Measurements from ENCODE around the gene MECP2.
"Not testable (repeated sequence)": the region's sequence is repeated elsewhere in the genome, so short reads cannot be mapped to it uniquely, and the experiment has no call there.

MECP2 gene

DNA sequence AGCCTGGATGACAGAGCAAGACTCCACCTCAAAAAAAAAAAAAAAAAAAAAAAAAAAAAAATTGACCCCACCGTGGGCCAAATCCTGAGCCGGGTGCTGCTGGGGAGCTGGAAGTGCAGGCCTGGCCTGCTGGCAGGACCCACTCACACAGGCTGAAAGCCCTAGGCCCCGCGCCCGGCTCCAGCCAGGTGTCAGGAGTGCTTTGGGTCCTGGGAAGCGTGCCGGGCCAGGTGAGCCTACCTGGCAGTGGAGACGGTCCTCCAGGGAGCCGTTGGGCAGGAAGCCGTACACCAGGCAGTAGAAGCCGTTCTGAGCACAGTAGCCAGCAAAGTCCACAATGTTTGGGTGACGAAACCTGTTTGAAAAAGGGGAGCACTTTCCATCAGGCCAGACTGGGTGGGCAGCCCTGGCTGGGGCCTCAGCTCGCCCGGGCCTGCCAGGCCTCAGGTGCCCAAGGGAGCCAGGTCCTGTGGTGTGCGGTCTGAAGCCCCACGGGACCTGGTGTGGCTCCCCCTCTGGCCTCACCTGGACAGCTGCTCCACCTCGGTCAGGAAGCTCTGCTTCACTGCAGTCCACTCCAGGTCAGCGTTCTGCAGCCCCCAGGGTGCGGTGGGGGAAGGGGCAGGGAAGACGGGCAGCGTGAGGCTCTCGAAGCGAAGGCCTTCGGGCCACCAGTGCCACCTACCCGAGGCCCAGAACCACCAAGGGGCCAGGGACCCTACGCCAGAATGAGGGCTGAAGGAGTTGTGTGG lies 79.6 kb downstream of the MECP2 start:
- DNase-seq (ENCODE audit: low read depth, low spot score): no peak

DNA sequence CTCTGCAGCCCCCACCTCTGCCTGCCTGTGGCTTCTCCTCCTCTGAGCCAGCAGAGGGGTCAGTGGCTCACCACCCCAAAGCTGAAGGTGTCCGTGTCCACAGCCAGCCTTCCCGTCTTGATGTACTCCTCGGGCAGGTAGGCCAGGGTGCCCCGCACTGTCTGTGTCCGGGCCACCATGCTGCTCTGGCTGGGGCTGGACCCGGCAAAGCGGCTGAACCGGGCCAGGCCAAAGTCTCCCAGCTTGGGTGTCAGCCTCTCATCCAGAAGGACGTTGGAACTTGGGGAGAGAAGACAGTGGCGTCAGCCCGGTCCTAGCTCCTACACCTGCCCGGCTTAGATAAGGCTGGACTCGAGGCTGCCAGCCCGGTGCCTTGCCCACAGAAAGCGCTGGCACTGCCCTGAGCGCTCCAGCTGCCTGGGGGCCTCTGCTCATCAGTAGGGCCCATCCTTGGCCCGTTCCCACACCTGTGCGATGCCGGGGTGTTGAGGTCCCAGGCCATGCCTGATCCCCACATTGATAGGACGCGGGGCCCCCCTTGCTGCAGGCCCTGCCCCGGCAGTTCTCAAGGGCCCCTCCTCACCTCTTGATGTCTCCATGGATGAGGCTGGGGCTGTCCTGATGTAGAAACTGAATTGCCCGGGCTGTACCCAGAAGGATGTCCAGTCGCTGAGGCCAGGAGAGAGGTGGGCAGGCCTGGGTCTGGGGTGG lies 81.0 kb downstream of the MECP2 start:
- no peak for DNase-seq (ENCODE audit: low read depth, low spot score)

DNA sequence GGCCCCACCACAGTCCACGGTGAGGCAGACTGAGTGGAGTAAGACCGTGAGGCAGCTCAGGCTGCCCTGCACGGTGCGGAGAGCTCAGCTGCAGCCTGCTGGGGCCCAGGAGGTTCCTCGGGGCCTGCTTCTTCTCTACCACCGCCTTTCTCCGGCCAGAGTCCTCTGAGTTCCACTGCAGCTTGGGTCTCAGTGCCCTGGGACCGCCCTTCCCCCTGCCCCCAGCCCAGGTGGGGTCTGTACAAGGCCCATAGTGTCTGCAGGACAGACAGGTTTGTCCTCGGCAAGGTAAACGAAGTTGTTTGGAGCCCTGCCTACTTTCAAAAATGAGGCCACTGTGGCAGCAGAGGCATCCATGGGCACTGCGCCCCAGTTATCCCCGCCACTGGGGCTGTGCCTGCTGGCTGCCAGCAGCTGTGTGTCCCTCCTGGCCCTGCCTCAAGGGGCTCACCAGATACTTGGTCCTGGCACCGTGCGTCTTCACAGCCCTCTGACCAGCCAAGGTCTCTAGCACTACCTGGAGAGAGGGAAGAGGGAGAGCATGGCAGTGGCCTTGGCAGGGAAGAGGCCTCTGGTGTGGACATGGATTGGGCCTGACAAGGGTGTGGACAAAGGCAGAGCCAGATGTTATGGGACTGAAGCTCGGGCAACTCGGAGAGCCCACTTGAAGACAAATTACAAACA lies 81.8 kb downstream of the MECP2 start:
- no peak for DNase-seq (ENCODE audit: low read depth, low spot score)

DNA sequence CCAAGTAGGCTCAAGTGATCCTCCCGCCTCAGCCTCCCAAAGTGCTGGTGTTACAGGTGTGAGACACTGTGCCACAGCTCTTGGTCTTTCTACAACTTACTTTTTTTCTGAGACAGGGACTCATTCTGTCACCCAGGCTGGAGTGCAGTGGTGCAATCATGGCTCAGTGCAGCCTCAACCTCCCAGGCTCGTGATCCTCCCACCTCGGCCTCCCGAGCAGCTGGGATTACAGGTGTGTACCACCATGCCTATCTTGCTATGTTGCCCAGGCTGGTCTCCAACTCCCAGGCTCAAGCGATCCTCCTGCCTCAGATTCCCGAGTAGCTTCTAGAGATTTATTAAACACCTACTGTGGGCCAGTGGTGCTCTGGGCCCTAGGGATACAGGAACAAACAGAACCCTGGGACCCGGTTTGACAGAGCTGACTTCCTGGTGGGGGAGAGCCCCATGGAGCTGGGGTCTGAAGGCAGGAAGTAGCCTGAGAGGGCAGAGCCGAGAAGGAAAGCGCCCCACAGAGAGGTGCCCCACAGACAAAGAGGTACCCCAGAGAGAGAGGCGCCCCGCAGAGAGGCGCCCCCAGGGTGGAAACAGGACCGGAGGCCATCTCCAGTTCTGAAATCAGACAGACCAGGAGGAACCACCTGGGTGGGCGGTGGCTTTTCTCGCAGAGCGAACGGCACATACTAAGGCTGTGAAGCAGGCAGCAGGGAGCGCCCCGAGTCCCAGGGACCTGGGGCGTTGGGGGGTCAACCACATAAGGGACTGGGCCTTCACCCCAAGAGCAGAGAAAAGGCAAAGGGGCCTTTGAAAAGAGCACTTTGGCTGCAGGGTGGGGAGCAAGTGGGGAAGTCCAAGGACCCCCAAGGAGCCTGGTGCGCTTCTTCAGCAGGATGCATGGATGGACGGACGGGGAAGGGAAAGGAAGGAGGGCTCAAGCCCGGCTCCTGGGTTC lies 82.8 kb downstream of the MECP2 start:
- no peak for DNase-seq (ENCODE audit: low read depth, low spot score)

DNA sequence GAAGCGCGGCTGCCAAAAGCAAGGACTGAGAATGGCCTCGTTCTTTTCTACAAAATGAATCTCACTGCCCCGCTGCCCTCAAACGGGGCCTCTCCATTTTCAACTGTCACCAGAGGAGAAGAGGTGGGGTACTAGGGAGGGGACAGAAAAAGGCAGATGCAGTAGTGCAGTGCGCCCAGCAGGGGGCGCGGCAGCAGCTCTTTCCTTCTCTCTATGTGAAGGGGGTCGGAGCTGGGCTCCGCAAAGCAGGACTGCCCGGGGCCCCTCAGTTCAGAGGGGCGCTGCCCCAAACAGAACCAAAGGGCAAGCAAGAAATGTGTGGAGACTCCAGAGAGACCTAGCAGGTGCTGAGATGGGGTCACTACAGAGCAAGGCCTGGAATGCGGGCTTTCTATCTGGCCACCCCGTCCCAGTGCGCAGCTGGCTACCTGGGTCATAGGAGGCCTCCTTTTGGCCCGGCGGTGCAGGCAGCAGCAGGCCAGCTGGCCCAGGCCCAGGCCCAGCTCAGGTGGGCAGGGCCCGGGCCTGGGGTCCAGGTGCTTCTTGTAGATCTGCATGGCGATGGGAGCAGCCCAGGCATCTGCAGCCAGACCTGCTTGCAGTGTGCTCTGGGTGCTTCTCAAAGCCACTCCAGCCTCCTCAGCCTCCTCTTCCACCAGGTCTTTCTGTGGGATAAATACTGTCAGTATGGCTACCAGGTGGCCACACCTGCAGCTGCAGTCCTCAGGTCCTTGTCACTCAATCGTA lies 83.7 kb downstream of the MECP2 start:
- DNase-seq (ENCODE audit: low read depth, low spot score): no peak

DNA sequence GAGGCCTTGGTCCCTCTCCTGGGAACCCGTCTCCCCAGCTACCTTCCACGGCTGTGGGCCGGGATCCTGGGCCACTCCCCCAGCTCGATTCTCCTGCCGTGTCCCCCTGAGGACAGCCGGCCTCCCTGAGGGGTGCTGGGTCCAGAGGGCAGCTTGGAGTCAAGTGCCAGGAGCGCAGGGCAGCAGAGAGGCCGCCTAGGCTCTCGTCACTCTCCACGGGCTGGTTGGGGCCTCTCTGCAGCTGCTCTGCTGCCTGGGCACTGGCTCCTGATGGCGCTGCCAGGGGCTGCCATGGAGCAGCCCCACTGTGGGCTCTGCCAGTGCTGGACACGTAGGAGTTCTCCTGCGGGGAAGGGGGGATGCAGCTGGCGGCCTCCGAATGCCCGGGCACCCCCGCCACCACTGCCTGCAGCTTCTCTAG lies 84.5 kb downstream of the MECP2 start:
- DNase-seq (ENCODE audit: low read depth, low spot score): no peak

DNA sequence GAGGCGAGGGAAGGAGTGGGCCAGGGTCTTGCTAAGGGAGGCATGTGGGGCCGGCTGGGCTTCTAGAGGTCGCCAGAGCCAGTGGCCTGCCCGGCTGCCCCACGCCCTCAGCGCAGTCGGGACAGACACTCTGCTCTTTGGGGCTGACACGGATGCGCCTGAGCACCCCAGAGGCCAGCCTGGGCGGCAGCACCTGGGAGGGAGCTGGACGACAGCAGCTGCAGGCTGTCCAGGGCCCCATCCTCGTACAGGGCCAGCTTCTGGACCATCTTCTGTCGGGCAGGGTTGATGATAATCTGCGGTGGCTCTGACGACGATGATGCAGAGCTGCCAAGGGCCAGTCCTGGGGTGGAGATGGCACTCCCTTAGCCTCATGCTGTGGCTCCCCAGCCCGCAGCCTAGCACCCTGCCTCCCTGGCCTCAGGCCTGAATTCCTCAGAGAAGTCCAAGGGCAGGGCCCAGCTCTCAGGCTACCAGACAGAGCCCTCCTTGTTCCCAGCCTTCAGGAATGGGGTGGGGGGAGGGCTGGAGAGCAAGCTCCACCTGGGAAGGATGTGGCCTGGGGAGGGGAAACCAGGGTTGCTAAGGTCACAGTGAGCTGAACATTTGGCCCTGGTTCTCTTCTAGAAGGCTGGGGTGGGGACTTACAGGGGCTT lies 85.1 kb downstream of the MECP2 start:
- DNase-seq (ENCODE audit: low read depth, low spot score): no peak

DNA sequence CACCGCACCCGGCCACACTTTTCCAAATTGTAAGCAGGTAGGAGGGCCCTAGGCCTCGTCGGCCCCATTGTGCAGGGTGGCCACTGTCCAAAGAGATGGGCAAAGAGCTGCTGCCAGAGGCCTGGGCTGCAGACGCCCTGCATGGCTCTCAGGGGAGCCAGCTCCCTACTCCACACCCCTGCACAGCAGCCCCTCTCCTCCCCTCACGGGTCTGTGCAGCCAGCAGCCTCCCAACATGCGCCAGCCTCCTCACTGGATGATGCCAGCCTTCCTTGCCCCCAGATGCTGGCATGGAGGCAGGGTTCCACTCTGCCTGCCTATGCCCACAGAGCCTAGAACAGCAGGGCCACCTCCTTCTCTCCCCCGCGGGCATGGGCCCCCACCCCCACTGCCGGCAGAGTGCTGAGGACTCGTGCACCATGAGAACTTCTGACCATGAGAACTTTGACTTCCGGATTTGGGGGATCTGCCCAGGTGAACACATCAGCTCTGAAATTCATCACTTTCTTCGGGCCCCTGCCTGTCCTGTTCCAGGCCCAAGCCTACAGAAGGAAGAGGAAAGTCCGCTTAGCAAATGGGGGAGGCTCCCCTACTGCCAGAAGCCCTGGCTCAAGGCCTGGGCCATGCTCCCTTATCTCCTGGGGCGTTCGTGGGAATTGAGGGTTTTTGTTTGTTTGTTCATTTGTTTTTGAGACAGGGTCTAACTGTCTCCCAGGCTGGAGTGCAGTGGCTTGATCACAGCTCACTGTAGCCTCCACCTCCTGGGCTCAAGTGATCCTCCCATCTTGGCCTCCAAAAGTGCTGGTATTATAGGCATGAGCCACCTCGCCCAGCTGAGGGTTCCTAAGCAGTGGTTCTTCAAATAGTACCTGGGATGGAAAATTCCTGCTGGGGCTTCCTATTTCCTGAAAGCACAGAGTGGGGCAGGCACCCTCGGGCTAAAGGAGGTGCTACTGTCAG lies 85.9 kb downstream of the MECP2 start:
- no peak for DNase-seq (ENCODE audit: low read depth, low spot score)

DNA sequence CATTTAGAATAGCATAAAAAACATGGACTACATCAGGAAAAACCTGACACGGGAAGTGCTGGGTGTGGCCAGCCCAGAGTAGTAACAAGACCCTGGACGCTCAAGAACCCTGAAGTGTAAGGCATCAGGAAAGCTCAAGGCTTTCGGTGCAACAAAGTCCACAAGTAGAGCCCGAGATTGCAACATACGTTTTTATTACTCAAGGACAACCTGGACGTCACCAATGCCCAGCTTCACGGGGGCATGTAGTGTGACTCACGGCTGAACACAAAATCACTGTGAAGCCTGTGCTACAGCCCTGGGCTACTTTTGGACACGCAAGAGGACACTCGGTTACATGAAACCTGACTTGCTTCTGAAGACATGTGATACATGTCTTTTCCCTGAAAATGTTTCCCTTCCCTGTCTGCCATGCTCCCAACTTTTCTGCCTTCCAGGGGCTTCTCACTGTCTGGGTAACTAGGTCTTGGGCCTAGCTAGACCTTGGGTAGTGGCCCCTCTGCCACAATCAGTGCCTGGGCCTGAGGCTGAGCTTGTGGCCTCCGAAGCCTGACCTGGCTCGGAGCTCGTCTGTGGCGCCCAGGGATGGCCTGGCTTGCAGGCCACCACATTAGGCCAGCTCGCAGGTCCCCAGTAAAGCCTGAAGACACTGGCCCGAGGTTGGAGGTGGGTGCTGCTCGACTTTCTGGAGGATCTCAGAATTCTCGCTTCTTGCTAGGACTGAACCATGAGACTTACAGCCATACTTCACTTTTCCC lies 87.0 kb downstream of the MECP2 start:
- no peak for DNase-seq (ENCODE audit: low read depth, low spot score)

DNA sequence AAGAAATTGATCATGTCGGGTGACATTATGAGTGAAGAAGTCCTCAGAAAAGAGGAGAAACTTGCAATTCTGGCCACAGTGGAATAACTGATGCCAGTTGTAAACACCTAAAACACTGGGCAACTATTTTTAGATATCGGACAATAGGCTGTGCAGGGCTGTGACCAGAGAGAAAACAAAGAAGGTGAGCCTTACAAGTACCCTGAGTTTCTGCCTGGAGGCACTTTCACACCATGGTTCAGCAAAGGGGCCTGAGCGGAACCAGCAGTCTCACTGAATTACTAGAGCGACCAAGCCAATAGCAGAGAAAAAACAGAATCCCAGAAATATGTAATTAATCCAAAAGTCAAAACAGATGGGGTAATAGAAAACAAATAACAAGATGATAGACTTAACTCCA lies 89.0 kb downstream of the MECP2 start:
- DNase-seq (ENCODE audit: low read depth, low spot score): no peak

DNA sequence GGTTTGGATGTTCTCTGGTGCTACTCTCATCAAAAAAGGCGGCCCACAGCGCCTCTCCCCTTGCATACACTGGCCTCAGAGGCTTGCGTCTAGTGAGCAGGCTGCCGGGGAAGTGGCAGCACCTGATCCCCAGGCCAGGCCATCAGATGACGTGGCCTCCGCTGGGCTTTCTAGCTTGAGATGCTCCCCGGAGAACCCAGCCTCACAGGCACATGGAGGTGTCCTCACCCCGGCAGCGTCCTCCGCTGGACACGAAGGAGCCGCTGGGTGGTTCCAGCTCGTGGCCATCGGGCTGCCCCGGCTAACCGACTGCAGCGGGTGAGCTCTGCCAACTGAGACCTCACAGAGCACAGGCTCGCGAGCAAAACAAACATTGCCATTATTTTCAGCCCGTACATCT lies 90.6 kb downstream of the MECP2 start:
- DNase-seq (ENCODE audit: low read depth, low spot score): no peak

DNA sequence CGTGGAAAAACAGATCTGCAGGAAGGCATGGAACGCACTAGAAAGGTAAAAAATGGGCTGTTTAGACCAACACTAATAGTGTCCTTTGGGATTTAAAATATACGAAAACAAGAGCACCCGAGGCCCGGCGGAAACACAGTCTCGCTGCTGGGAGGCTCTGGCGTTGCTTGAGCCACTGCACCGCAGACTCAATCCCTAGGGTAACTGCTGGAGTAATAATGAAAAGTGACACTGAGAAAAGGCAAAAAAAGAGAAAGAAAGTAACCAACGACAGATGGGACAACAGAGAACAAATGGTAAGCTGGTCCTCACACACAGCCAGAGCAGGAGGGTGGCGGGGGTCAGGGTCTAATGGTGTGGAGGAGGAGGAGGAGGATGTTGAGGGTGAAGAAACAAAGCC lies 93.2 kb downstream of the MECP2 start:
- DNase-seq (ENCODE audit: low read depth, low spot score): no peak

DNA sequence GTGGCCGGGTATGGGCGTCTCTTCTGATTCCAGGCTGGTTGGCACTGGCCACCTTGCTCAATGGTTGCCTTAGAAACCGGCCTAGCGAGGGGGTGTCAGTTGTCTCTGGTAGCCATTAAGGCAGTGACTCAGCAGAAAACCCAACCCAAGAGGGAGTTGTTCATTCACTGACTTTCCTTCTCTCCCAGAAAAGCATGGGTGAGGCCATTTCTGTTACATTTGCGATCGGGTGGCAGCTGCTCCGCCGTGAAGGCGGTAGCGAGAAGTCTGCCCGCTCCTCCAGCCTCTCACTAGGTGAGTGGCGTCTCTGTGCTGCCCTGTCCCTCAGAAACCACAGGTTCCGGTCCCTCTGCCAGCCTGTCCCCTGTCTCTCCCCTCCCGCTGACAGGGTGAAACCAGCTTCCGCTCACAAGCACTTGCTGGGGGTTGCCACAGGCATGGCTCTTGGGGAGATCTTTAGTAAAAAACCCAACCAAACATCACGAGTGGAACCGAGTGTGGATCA lies 95.2 kb downstream of the MECP2 start:
- DNase-seq (ENCODE audit: low read depth, low spot score): no peak

DNA sequence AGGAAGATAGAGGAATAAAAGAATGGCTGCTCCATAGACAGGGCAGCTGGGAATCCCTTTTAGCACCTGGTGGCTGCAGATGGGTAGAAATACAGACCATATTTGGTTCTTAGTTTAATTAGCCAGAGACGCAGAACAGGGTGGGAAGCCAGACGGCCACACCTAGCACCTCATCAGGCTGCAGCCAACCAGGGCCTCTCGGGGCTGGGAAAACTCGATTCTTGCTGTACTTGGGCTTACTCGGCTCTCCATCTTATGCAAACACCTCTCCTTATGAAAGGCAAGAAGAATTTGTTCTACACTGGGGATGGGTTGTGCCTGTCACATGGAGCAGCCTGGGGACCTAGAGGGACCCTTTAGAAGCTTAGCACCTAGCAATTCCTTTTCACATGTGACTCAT lies 97.5 kb downstream of the MECP2 start:
- DNase-seq (ENCODE audit: low read depth, low spot score): no peak

DNA sequence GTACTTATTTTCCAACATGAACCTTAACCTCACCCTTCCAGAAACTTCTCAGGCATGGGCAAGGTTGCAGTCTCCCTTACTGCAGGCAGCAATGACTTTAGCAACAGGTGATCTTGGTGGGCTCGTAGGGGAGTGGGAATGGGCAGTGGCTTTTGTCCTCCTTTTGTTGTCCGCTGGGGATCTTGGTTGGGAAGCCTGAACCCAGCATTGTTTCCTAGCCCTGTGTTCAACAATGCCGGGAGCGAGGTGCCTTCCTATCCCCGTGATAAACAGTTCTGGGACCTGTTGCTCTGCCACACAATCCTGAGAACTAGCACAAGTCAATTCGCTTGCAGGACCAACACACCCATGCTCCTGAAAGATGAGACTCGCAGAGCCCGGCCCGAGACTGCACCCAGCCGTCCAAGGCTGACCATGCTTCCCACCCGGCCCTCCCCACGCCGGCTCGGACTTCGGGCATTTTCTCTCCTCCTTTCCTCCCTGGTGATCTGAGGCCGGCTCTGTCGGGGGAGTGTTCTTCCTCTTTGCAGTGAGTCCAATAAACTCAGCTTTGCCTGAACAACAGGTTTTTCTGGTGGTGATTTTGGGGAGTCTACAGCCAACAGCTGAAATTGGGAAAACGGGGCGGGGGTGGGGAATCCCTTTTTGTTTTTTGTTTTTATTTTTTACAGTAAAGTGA lies 98.0 kb downstream of the MECP2 start:
- DNase-seq (ENCODE audit: low read depth, low spot score): no peak

DNA sequence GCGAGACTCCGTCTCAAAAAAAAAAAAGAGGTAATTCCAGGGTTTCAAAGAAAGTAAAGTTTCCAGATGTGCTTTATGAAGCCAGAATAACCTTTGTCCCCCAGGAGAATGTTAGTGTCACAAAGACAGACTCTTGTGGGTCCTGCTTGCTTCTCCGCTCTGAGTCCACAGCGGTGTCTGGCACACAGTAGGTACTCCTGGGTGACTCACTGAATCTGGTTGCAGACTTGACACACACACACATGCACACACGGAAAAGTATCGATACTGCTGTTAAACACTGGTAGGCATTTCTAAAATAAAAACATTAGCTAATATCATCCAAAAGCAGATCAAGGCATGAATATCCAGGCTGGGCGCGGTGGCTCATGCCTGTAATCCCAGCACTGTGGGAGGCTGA lies 102.0 kb downstream of the MECP2 start:
- DNase-seq (ENCODE audit: low read depth, low spot score): no peak

DNA sequence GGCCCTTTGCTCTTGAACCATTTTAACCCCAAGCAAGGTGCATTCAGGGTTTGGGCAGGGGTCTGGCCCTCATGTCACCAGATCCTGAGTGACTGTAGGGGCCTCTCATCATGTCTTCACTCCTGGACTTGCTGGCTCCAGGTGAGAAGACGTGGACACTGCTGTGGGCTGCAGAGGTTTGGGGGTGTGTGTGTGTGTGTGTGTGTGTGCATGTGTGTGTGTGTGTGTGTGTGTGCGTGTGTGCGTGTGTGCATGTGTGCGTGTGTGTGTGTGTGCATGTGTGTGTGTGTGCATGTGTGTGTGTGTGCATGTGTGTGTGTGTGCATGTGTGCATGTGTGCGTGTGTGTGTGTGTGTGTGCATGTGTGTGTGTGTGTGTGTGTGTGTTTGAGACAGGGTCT lies 103.1 kb downstream of the MECP2 start:
- DNase-seq (ENCODE audit: low read depth, low spot score): not testable (repeated sequence)

DNA sequence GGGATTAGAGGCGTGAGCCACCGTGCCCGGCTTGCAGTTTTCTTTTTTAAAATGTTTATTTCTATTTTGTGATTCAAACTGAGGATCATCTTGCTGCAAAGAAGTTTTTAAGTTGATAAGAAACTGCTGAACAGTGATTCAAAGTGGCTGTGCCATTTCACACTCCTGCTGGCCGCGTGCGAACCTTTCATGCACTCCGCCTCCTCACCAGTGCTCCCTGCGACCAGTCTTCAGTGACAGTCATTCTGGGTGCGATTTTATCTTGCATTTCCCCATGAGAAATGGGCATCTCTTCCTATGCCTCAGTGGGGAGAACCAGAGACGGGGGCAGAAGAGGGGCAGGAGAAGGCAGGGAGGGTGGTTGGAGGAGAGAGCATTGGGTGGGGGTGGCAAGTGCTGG lies 103.5 kb downstream of the MECP2 start:
- DNase-seq (ENCODE audit: low read depth, low spot score): no peak

All from brain pericyte (primary cell).